GM23248 (cell line): ENCODE measurements around the gene ACOT11.

Experiments used
- EZH2 ChIP-seq: fragments of 200-600 bp; sonication (generic); IDR thresholded peaks from 2 replicates; pipeline ENCODE4 v1.6.1; 2018; ENCODE audit warnings: antibody characterized with exemption, mild to moderate bottlenecking; ENCODE audit not compliant: insufficient read depth, poor library complexity, severe bottlenecking
- EZH2phosphoT487 ChIP-seq: fragments of 200-600 bp; sonication (generic); IDR thresholded peaks from 2 replicates; pipeline ENCODE4 v1.6.1; 2018; ENCODE audit warnings: antibody characterized with exemption, moderate library complexity, mild to moderate bottlenecking, low read depth; ENCODE audit not compliant: insufficient read depth

DNA sequence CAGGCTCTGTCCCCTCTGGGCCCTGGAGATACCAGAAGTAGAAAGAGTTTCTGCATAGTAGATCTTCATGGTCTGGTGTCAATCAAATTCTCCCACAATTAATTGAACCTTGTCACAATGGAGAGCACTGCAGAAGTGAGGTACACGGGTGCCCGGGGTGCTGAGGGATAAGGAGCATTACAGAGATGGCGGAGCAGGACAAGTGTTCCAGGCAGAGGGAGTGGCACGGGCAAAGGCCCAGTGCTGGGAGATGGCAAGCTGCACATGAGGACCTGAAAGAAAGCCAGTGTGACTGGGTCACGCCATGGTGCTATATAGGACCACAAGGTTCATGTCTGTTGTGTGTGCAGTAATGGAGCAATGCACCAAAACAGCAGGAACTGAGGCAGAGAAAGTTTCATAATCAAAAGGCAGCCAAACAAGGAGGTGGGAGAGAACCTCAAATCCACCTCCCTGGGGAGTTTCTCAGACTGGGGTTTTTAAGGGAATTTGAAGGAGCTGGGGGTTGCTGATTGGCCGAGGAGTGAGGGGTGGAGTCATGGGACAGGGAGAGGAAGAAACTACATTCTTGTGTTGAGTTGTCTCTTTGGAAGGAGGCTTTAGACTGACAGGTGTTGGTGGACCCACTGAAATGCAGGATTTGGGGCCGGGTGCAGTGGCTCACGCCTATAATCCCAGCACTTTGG, 27.7 kb downstream of the ACOT11 start:
- TF ChIP-seq EZH2 (no peak), EZH2phosphoT487 (no peak)
